Sigmoid colon (tissue), 7 donors: Measurements from ENCODE around the gene SMPD4. TPM values are rescaled to one million over a fixed set of nuclear protein-coding genes. Genes with fewer than 3 reads are reported as not detected.
"Not testable (repeated sequence)": the region's sequence is repeated elsewhere in the genome, so short reads cannot be mapped to it uniquely, and the experiment has no call there.

Experiments
- DNase-seq: peaks from one replicate; pipeline ENCODE4 v3.0.0-alpha.2; 2019
- H3K27ac ChIP-seq, 4 donors: fragments of 200-600 bp; sonication (generic); one replicate each; pipeline ENCODE4 v1.5.1; 2016 to 2019; ENCODE audit warnings: mild to moderate bottlenecking in 1 of 4
- H3K27me3 ChIP-seq, 3 donors: fragments of 200-600 bp; sonication (generic); one replicate each; pipeline ENCODE4 v1.5.1; 2019; ENCODE audit warnings: mild to moderate bottlenecking in 1 of 3
- H3K36me3 ChIP-seq, 4 donors: fragments of 200-600 bp; sonication (generic); one replicate each; pipeline ENCODE4 v1.5.1; 2016 to 2019
- H3K4me1 ChIP-seq, 4 donors: fragments of 200-600 bp; sonication (generic); one replicate each; pipeline ENCODE4 v1.5.1; 2017 to 2019
- H3K4me3 ChIP-seq, 4 donors: fragments of 200-600 bp; sonication (generic); one replicate each; pipeline ENCODE4 v1.5.1; 2017 to 2019; ENCODE audit warnings: mild to moderate bottlenecking in 2 of 4, moderate library complexity in 1 of 4
- H3K9me3 ChIP-seq, 4 donors: fragments of 200-600 bp in 3 of 4; sonication (generic) in 3 of 4; one replicate each; pipeline versions ENCODE4 v1.5.1 to v1.6.1; 2013 to 2019
- EP300 ChIP-seq, 4 donors: sonication (generic); formaldehyde crosslinking; IDR thresholded peaks; one replicate each; pipeline ENCODE4 v1.6.1; 2017; ENCODE audit warnings: antibody characterized with exemption in 4 of 4
- POLR2A ChIP-seq, 2 donors: fragments of 450-650 bp; IDR thresholded peaks; one replicate each; pipeline ENCODE4 v1.6.1; 2016; ENCODE audit warnings: antibody characterized with exemption in 2 of 2, mild to moderate bottlenecking in 2 of 2, moderate library complexity in 2 of 2
- POLR2AphosphoS5 ChIP-seq, 4 donors: sonication (generic); formaldehyde crosslinking; IDR thresholded peaks; one replicate each; pipeline ENCODE4 v1.6.1; 2017; ENCODE audit warnings: antibody characterized with exemption in 4 of 4
- WGBS, 2 donors: extraction: QIAGEN DNeasy Blood & Tissue Kit; methylation state at CpG; one replicate each; pipeline ENCODE4 v1.1.7; 2013; 5-methylcytosine and 5-hydroxymethylcytosine counted together
- intact Hi-C: fragments of 100-400 bp; cut with DNase I; formaldehyde crosslinking; loops from one replicate; pipeline ENCODE4 v1.15.1; 2023
- polyA plus RNA-seq, 3 donors: library from polyadenylated mRNA; stranded (reverse); fragments of 200-250 nt; gene quantifications; one replicate each; pipeline ENCODE4 v1.2.3, GENCODE V29; 2013
- total RNA-seq, 4 donors: library from RNA; depleted of rRNA; stranded (reverse); fragments of >200 nt; gene quantifications; one replicate each; pipeline ENCODE4 v1.1.0, GENCODE V29; 2016
- TF ChIP-seq, protein P1 (sequence below), 4 experiments: fragments of 450-650 bp in 3 of 4; fragments of 200-600 bp in 1 of 4; IDR thresholded peaks; one replicate each; pipeline ENCODE4 v1.5.1; 2016 to 2019; ENCODE audit warnings: antibody characterized with exemption in 4 of 4, mild to moderate bottlenecking in 3 of 4, moderate library complexity in 2 of 4
- donor health status: healthy with polysubstance abuse.
- donor health status: Bipolar disorder and iron deficiency.
- donor health status: healthy.

SMPD4 gene
- total and polyA plus RNA-seq, 7 donors = 12.3 to 47.9 (median 22.8) TPM

DNA sequence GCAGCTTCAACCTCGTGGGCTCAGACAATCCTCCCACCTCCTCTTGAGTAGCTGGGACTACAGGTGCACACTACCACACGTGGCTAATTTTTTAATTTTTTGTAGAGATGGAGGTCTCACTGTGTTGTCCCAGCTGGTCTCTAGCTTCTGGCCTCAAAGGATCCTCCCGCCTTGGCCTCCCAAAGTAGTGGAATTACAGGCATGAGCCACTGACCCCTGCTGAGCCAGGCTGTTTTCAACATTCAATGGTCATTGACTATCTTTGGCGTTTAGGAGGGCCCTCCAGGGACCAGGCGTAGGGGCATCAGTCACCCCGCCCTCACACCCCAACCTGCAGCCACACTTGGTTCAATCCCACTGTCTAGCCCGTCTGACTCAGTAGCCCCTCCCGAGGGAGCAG, 5.9 kb upstream of the SMPD4 start:
- H3K9me3 ChIP-seq = no peaks in the 10 kb centered on the region
- H3K4me3 ChIP-seq = no peak overlapping the region
- intact Hi-C loops = loop anchor here (10.0 kb wide), 1 partner anchor 1298 kb away; no protein-coding TSS in a partner anchor
- H3K36me3 ChIP-seq = peaks cover 0 to 7% (median 0%) of the 10 kb centered on the region in 4 donors
- TF ChIP-seq POLR2A (IDR thresholded peaks at IDR 0.05) (no peak), EP300 (IDR thresholded peaks at IDR 0.05) (no peak), POLR2AphosphoS5 (IDR thresholded peaks at IDR 0.05) (no peak)
- TF ChIP-seq, protein P1, sequence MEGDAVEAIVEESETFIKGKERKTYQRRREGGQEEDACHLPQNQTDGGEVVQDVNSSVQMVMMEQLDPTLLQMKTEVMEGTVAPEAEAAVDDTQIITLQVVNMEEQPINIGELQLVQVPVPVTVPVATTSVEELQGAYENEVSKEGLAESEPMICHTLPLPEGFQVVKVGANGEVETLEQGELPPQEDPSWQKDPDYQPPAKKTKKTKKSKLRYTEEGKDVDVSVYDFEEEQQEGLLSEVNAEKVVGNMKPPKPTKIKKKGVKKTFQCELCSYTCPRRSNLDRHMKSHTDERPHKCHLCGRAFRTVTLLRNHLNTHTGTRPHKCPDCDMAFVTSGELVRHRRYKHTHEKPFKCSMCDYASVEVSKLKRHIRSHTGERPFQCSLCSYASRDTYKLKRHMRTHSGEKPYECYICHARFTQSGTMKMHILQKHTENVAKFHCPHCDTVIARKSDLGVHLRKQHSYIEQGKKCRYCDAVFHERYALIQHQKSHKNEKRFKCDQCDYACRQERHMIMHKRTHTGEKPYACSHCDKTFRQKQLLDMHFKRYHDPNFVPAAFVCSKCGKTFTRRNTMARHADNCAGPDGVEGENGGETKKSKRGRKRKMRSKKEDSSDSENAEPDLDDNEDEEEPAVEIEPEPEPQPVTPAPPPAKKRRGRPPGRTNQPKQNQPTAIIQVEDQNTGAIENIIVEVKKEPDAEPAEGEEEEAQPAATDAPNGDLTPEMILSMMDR (IDR thresholded peaks at IDR 0.05) = no peak
- no peak for DNase-seq
- 80 to 85% methylated on average over 8 of the region's 8 CpGs for WGBS, 2 donors
- H3K4me1 ChIP-seq = peaks cover 0 to 13% (median 11%) of the 10 kb centered on the region in 4 donors
- H3K27me3 ChIP-seq = no peaks in the 10 kb centered on the region
- no peak overlapping the region for H3K27ac ChIP-seq

DNA sequence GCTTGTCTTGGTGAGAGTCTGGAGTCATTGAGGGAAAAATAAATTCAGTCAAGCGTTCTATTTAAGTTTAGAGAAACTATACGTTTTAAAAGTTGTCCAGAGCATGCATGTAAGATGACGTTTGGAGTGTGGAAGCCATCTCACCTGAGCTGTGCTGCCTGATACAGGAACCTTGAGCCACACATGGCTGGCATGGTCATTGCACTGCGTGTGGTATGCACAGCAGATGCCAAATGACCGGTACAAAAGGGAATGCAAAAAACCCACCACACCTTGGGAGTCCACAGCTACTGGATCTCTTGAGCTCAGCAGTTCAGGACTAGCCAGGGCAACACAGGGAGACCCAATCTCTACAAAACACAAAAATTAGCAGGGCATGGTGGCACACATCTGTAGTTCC, 5.0 kb upstream of the SMPD4 start:
- Histone ChIP-seq H3K36me3 (peaks cover 0 to 6% (median 0%) of the 10 kb centered on the region in 4 donors), H3K9me3 (no peaks in the 10 kb centered on the region), H3K27ac (no peak overlapping the region), H3K4me1 (peaks cover 0 to 13% (median 11%) of the 10 kb centered on the region in 4 donors), H3K27me3 (no peaks in the 10 kb centered on the region), H3K4me3 (no peak overlapping the region)
- DNase-seq = no peak
- intact Hi-C loops = loop anchor here (10.0 kb wide), 1 partner anchor 1298 kb away; no protein-coding TSS in a partner anchor
- 90 to 91% methylated on average over 5 of the region's 5 CpGs for WGBS, 2 donors
- TF ChIP-seq EP300 (IDR thresholded peaks at IDR 0.05) = no peak
- TF ChIP-seq, protein P1 (IDR thresholded peaks at IDR 0.05) = no peak
- TF ChIP-seq POLR2AphosphoS5 (IDR thresholded peaks at IDR 0.05) = no peak
- no peak for TF ChIP-seq POLR2A (IDR thresholded peaks at IDR 0.05)

DNA sequence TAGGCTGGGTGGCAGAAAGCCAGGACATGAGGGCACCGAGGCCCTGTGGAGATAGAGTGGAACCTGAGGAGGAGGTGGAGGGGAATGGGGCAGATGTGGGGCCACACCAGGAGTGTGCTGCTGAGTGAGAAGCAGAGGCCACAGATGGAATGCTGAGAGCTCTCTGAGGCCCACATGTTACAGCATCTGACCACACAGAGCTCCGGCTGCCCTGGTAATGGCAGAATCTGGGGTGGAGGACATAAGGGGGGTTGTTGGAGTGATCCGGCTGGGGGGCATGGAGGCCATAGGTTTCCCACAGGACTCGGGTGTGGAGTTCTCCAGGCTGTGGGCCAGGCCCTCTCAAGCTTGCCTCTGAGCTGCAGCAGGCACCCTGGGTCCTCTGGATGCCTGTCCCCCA, 4.5 kb upstream of the SMPD4 start:
- intact Hi-C loops = loop anchor here (10.0 kb wide), 1 partner anchor 1299 kb away; no protein-coding TSS in a partner anchor
- H3K27me3 ChIP-seq = no peaks in the 10 kb centered on the region
- no peaks in the 10 kb centered on the region for H3K9me3 ChIP-seq
- no peak overlapping the region for H3K27ac ChIP-seq
- no peak overlapping the region for H3K4me3 ChIP-seq
- 83 to 87% methylated on average over 4 of the region's 4 CpGs for WGBS, 2 donors
- DNase-seq = no peak
- TF ChIP-seq POLR2AphosphoS5 (IDR thresholded peaks at IDR 0.05) = no peak
- H3K36me3 ChIP-seq = peaks cover 0 to 1% (median 0%) of the 10 kb centered on the region in 4 donors
- peaks cover 0 to 15% (median 12%) of the 10 kb centered on the region in 4 donors for H3K4me1 ChIP-seq

DNA sequence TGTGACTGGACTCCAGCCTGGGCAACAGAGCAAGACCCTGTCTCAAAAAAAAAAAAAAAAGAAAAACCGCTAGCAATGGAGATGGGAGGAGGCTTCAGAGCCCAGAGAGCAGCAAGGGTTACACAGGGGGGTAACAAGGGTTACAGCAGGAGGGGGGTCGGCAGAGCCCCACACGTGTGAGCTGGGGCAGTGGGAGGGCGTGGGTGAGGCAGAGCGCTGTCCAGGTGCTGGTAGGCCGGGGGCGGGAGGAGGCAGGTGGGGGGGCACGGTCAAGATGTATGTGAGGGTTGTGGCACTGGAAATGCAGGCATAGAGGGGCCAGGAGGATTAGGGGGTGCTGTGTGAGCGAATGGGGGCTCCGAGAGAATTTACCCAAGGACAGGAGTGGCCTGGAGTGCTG, 4.0 kb upstream of the SMPD4 start:
- no peak overlapping the region for H3K4me3 ChIP-seq
- H3K4me1 ChIP-seq = peaks cover 0 to 20% (median 17%) of the 10 kb centered on the region in 4 donors
- H3K27ac ChIP-seq = no peak overlapping the region
- no peak for TF ChIP-seq EP300 (IDR thresholded peaks at IDR 0.05)
- TF ChIP-seq, protein P1 (IDR thresholded peaks at IDR 0.05) = no peak
- no peak for TF ChIP-seq POLR2A (IDR thresholded peaks at IDR 0.05)
- no peak for TF ChIP-seq POLR2AphosphoS5 (IDR thresholded peaks at IDR 0.05)
- H3K27me3 ChIP-seq = no peaks in the 10 kb centered on the region
- no peaks in the 10 kb centered on the region for H3K36me3 ChIP-seq
- H3K9me3 ChIP-seq = no peaks in the 10 kb centered on the region
- no peak for DNase-seq
- intact Hi-C loops = loop anchor here (10.0 kb wide), 1 partner anchor 1299 kb away; no protein-coding TSS in a partner anchor
- 89 to 93% methylated on average over 10 of the region's 10 CpGs for WGBS, 2 donors

DNA sequence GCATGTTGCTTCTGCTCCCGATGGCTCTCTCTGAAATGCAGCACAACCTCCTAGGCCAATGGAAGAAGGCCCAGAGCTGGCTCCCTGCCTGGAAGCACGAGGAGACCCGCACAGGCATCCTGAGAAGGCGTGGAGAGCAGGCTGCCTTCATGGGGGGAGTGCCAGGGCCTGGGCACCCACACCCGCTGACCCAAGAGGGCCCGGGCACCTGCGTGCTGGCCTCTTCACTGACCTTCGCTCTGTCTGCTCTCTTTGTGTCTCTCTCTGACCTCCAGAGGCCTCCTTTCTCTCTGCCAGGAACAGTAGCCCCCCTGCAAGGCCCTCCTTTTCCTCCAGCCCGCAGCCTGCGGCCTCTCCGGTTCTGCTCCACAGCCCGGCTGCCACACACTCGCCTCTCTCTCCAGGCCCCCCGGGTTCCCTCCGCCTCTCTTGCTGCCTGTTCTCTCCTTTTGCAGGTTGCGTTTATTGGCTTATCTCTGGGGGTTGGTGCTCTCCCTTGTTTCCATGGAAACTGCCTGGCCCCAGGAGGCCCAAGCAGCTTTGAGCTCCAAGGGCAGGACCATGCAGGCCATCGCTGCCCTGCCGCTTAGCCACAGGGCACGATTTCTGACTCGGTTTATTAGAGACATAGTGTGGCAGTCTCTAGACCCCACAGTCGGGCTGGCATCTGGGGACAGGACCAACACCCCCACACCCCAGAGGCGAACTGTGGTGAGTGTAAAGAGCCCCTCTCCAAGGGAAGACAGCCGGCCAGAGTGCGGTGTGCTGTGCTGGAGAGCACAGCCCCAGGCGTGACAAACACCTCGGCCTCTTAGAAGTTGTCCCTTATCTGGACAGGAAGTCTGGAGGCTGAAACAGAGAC, 2.3 kb upstream of the SMPD4 start:
- intact Hi-C loops = loop anchor here (2.0 to 10.0 kb wide), 4 partner anchors 149 to 1301 kb away; no protein-coding TSS in a partner anchor
- Histone ChIP-seq H3K4me3 (peak overlapping the region in 3 of 4 donors; percentile 76 to 91 (median 84)), H3K4me1 (peaks cover 0 to 30% (median 25%) of the 10 kb centered on the region in 4 donors), H3K9me3 (no peaks in the 10 kb centered on the region), H3K36me3 (no peaks in the 10 kb centered on the region), H3K27ac (peak overlapping the region; percentile 91 to 97 (median 94)), H3K27me3 (no peaks in the 10 kb centered on the region)
- 83 to 85% methylated on average over 26 of the region's 26 CpGs for WGBS, 2 donors
- no peak for TF ChIP-seq POLR2A (IDR thresholded peaks at IDR 0.05)
- TF ChIP-seq POLR2AphosphoS5 (IDR thresholded peaks at IDR 0.05) = no peak
- TF ChIP-seq EP300 (IDR thresholded peaks at IDR 0.05) = no peak
- TF ChIP-seq, protein P1 (IDR thresholded peaks at IDR 0.05) = no peak
- peak; percentile 78 for DNase-seq

DNA sequence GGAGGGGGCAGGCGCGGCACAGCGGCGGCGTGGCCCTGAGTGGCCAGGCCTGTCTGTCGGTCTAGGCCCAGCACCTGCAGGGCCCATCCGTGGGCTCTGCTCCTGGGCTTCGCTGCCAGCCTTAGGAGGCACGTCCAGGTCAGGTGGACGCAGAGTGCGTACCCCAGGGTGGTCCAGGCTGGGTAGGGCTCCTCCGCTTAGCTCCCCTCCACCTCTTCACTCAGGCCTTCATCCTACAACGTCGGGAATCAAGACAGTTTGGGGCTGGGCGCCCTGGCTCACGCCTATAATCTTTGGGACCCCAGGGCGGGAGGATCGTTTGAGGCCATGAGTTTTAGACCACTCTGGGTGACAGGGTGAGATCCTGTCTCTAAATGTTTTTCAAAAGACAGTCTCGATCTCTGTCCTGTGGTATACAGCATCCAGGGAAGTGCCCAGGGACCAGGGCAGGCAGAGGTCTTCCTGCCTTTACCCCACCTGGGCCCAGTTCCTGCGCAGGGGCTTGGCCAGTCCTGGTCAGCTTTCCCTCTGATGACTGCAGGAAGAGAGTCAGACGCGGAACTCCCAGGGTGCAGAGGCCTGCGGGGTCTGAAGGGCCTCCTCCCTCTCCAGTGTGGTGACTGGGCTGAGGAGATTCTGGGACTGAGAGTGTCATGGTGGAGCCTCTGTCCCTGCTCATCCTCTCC, 1.6 kb upstream of the SMPD4 start:
- H3K9me3 ChIP-seq, DNase-seq, H3K36me3 ChIP-seq, H3K27me3 ChIP-seq: not testable (repeated sequence)
- Histone ChIP-seq H3K27ac (peak overlapping the region; percentile 91 to 97 (median 94)), H3K4me3 (peak overlapping the region; percentile 33 to 91 (median 80)), H3K4me1 (peaks cover 0 to 30% (median 25%) of the 10 kb centered on the region in 4 donors)
- intact Hi-C loops = loop anchor here (2.0 to 10.0 kb wide), 4 partner anchors 150 to 1302 kb away; no protein-coding TSS in a partner anchor
- 17 to 30% methylated on average over 23 of the region's 23 CpGs for WGBS, 2 donors
